GM21360 (cell line): Measurements from ENCODE around the gene GSS.

ENCODE experiments used
- ATAC-seq: cut with Tn5 transposase; IDR thresholded peaks from one replicate; pipeline ENCODE4 v1.9.1; 2021; ENCODE audit warnings: mild to moderate bottlenecking, moderate library complexity; ENCODE audit not compliant: unreplicated experiment

Gene GSS

DNA sequence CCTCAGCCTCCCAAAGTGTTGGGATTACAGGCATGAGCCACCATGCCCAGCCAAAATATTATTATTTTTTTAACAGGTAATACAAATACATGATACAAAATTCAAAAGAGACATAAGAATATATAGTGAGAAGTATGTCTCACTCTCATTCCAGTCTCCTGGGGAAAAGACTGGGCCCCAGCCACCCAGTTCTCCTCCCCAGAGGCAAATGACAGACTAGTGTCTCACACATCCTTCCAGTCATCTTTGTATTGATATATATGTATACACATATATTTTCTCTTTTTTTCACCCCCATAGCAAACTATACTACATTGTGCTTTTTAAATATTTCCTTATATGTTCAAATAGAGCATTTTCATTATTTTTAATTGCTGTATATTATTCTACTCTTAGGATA is 8.3 kb downstream of the GSS start:
- ATAC-seq, result no peak

DNA sequence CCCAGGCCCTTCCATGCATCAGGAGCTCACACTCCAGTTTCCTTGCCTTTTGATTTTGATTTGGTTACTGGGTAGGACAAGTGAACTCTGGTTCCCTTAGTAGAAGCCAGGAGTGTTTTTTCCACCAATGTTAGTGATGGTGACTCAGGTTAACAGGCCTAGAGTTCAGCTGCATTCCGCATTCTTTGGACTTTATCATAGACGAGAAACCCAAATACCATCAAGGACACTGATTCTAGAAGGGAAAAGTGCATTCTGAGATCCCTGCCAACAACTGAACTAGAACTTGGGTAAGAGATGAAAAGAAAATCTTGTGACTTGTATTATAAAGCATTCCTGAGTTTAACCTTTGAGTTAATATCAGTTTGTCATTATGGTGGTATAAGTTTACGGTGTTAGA is 8.9 kb downstream of the GSS start:
- ATAC-seq, result no peak

DNA sequence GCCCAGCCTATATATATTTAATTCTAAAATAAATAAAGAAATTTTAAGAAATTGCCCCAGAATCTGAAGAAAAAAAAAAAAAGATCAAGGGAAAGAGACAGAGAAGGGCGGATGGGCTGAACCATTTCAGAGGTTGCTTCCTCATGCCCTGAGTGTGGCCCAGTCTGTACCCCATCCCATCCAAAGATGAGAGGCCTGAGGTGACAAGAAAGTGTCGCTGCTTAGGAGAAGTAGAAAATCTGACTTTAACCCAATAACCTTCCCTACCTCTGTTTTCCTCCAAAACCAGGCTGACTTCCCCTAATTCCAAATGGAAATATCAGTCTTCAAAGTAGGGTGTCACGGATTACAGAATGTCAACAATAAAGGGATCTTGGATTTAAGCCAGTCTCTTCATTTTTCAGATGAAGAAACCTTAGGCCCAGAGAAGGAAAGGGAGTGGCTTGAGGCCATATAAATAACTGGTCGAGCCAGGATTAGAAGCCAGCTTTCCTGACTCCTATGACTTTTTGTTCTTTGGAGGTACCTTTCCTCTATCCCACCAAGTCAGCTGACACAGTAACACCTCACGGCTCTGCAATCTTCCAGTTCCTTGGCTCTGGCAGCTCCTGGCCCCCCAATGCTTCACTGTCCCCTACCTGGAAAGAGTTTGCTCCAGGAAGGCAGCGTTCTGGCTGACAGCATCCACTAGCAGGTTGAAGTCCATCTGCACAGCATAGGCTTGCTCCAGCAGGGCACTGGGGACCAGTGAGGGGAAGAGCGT is 10.1 kb downstream of the GSS start:
- no peak for ATAC-seq

DNA sequence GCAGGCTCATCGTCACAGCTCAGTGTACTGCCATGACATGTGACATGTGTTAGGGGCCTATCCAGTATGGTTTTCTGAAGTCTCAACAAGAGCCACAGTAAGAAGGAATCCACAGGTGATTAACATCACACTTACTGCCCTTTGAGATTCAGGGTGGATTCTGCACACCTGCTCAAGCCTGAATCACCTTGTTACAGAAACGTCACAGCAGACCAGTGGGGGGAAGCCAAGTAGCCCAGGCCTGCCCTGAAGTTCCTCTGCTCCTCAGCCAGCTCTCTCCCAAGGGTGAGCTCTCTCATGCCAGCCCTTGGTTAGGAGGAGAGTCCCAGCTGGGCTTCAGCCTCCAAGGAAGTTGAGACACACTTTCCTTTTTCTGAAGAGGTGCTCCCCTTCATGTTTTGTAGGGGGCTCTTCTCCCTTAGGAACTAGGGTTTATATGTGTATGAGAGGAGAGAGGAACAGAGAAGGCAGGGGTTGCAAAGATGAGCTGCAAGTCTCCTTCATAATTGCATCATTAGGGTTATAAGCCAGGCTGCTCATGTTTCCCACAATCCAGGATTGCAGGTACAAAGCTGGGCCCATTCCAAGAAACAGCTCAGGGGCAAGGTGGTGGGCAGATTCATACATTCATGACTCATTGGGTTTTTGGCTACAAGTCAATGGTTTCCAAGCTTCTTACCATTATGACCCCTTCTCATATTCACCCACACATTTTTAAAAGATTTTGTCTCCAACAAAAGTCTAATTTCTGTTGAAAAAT is 11.6 kb downstream of the GSS start:
- ATAC-seq, result no peak

DNA sequence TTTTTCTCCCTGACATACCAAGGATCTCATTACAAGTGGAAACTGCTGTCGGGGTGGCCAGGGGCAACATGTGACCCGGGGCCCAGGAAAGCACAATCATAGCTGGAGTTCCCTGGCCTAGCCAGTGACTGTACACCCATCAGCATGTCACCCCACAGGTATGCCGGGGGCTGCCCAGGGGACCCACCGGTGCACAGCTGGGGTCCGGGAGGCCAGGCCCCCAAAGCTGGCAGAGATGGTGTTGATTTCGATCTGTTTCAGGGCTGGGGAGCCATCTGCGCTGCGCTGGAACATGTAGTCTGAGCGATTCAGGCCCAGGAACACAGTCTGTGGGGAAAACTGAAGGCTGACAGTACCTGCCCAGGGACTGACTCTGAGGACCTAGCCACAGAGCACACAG is 13.3 kb downstream of the GSS start:
- ATAC-seq, result no peak

DNA sequence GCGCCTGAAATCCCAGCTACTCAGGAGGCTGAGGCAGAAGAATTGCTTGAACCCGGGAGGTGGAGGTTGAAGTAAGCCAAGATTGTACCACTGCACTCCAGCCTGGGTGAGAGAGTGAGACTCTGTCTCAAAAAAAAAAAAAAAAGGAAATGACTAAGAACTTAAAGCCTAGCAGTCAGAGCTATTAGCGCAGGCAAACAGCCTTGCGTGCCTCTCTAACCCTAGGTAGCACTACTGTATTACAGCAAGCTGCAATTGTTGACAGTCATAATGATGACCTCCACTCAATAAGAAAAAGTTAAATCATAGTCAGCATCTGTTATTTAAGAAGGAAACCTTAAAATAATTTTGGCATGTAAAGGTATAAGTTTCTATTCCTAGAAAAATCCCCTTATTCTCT is 14.4 kb downstream of the GSS start:
- no peak for ATAC-seq

DNA sequence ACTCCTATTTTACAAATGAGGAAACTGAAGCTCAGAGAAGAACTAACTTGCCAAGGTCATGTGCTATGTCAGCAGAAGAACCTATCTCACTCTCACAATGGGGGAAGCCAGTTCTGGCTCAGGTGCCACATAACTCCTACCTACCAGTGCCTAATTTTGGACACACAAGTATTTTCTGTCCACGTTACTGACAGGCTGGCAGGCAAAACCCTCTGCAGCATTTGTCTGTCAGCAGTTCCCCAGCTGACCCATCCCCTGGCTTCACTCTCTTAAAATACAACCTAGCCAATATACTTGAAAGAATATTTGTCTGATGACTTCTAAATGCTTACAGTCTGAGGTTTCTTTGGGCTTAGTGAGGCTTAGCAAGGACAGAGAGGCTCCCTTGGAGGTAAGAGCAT is 15.5 kb downstream of the GSS start:
- no peak for ATAC-seq

DNA sequence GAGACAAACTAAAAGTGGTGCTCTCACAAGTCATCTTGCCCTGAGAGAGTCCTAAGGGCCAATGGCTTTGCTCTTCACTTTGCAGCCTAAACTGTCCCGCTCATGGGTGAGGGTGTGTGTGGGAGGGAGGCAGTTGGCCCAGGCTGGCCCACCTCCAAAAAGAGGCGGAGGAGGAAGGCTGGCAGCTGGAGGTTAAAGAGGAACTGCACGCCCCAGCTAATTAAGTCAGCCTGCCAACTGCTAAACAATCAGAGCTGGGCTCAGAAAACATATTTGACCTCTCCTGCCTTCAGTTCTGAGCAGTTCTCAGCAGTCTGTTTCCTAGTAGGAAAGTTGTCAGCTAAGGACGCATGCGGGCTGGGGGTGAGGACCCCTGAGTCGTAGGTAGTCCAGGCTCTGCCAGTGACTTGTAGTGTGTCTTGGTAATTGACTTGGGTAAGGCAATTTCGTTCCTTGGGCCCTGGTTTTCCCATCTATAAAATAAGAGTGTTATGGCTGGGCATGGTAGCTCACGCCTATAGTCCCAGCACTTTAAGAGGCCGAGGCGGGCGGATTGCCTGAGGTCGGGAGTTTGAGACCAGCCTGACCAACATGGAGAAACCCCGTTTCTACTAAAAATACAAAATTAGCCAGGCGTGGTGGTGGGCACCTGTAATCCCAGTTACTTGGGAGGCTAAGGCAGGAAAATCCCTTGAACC is 17.0 kb downstream of the GSS start:
- ATAC-seq, result no peak

DNA sequence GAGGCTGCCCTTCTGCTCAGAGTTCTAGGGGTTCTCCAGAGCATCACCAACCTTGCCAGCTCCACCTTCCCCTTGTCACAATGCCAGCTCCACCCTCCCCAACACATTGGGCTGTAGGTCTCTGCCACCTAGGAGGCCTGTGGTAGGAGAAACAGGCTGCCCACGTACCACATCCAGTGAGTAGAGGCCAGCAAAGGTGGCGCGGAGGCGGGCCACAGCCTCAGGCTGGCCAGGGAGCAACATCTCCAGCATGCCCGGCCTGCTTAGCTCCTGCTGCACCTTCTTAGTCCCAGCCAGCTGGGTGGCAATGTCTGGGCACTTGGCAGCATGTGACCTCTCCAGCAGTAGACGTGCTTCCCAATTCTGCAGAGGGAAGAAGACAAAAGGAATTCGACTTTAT is 23.8 kb downstream of the GSS start:
- no peak for ATAC-seq

DNA sequence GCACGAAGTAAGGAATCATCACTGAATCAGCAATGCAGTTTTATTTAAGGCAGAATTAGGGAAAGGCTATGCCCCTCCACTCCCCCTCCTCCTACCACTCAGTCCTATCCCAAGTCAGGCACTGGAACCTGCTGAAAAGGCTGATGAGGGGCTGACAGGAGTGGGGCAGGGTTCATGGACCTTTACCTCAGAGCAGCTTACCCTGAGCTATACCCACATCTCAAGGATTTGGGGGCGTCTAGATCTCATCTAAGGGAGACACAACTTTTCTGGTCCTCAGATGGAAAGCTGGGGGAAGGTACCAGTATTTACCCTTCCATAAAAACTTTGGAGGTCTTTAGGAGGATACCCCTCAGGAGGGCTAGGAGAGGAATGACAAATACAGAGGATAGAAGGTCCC is 27.2 kb downstream of the GSS start:
- no peak for ATAC-seq

DNA sequence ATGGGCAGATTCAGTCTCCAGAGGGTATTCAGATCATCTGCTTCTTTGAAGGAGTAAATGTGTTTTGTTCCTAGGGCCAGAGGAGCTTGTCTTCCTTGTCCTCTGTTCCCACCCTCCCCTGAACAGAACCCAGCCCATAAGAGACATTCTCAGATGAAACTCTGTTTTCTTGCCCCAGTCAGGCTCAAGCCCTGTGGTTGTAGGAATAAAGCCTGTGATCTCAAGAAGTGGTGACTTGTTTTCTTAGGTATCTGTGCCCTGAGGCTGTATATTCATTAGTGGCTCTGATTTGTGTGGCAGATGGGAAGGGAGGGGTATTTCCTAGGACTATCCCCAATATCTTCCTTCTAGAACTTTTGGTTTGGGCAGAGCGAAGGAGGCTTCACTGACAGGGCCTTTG is 27.9 kb downstream of the GSS start:
- no peak for ATAC-seq

DNA sequence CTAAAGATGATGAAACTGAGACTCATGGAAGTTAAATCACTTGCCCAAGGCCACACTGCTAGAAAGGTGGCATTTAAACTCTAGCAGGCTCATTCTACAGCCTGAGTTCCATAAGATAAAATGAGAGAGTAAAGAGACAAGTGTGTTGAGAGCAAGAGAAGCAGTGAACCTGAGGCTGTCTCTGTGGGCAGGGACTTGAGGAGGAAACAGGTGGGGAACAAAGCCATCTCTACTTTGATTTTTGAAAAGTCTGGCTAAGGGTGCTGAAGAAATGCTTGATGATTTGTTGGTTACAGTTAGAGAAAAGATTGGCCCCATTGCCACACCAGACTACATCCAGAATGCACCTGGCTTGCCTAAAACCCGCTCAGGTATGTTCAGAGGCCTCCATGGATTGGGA is 29.0 kb downstream of the GSS start:
- ATAC-seq, result no peak

DNA sequence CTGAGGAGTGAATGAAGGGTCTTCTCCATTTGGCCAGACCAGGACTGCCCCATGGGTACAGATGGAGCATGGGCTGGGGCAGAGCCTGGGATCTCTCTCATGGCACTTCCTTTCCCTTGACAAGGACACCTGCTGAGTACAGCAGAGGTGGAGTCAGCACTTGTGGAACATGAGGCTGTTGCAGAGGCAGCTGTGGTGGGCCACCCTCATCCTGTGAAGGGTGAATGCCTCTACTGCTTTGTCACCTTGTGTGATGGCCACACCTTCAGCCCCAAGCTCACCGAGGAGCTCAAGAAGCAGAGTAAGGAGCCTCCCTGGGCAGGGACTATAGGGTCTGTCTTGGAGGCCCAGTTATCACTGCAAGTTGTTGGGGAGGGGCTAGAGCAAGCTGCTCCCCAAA is 29.6 kb downstream of the GSS start:
- ATAC-seq, result no peak

DNA sequence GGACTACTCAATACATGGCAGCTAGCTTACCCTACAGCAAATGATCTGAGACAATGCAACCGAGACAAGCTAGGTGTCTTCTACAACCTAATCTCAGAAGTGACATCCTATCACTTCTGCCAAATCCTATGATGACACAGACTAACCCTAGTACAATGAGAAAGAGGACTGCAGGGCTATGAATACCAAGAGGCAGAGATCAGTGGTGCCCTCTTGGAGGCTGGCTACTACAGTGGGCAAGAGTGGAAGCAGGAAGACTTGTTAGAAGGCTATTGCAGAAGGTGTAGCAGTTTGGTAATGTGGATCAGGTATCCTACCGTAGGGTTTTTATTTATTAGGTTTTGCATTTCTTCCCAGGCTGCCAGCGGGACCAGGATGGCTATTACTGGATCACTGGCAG is 30.3 kb downstream of the GSS start:
- ATAC-seq, result no peak

DNA sequence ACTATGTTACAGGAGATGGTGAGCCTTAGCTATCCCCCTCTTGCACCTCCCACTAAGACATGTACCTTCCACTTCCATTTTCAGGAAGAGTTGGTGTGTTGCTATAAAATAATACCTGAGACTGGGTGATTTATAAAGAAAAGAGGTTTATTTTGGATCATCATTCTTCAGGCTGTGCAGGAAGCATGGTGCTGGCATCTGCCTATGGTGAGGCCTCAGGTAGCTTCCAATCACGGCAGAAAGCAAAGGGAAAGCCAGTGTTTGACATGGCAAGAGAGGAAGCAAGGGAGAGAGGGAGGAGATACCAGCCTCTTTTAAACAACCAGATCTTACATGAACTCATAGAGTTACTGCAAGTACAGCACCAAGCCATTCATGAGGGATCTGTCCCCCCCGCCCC is 32.2 kb downstream of the GSS start:
- ATAC-seq, result no peak

DNA sequence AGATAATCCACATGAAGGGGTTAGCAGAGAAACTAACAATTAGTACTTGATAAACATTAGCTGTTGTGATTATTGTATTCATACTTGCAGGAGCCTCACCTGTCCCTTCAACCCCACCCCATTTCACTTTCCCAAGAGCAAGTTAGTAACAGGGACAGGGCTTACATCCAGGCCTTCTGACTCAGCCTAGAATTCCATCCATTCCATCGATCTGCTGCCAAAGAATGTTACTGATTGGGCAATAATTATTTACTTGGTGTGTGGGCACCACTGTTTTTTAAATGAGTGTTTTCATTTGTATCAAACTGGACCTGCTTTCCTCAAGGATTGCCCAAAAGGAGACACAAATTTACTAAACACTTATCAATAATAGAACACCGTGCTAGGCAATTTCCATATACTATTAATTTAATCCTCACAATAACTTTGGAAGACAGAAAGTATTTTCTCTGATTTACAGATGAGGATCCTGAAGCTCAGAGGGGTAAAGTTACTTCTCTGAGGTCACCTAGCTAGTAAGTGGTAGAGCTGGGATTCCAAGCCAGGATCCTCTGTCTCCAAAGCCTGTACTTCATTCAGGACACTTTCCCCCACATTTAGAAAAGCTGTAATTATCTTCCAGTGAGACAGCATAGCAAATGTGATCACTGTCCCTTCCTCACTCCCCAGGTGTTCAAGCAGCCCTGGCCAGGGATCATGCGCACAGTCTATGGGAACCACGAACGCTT is 32.8 kb downstream of the GSS start:
- no peak for ATAC-seq

DNA sequence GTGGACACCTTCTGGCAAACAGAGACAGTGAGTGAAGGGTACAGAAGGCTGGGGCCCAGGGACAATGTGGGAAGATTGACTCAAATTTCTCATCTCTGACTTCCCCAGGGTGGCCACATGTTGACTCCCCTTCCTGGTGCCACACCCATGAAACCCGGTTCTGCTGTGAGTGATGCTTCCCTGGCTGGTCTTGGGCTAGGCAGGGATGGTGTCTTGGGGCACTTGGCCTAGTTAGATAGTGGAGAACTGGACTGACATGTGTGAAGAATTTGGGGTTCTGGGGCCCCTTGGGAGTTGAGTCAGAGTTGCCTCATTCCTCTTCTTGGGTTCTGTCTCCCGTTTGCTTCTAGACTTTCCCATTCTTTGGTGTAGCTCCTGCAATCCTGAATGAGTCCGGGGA is 34.2 kb downstream of the GSS start:
- ATAC-seq, result no peak

DNA sequence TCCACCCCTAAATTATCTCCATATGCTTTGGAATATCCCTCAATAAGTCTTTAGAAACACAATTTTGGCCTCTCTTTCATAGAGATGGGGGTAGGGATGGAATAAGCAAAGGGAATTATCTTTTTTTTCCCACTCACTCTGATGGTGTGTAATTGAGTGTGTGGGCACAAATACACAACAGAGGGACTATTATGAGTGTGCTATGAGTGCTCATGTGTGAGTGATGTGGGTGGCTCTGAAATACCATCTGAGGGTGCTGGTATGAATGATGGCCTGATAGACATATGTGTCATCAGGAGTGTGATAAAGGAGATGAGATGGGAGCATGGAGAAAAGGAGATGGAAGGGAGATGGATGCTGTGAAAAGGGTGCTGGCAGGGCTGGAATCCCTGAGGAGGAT is 35.6 kb downstream of the GSS start:
- no peak for ATAC-seq

DNA sequence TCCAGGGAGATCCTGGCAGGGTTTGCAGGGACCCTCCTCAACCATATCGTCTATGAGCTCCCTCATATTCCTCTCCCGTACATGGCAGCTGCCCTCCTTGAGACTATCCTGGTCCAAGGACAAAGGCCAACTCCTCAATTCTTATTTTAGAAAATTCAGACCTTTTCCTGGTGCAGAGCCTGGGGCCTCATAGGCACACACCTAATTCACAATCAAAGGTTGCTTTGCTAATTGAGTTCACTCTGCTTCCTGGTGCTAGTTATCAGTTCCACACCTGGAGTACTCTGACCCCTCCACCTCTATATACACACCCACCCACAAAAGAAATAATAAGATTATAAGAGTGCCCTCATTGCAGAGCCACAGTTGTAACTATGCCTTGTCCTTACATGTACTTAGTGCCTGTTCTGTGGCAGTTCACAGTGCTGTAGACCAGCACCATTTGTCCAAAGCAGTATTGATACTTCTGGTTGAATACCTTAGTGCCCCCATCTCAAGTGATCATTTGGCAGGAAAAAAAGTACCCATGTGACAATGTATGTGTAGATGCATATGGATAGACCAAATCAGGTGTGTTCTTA is 38.7 kb downstream of the GSS start:
- no peak for ATAC-seq

DNA sequence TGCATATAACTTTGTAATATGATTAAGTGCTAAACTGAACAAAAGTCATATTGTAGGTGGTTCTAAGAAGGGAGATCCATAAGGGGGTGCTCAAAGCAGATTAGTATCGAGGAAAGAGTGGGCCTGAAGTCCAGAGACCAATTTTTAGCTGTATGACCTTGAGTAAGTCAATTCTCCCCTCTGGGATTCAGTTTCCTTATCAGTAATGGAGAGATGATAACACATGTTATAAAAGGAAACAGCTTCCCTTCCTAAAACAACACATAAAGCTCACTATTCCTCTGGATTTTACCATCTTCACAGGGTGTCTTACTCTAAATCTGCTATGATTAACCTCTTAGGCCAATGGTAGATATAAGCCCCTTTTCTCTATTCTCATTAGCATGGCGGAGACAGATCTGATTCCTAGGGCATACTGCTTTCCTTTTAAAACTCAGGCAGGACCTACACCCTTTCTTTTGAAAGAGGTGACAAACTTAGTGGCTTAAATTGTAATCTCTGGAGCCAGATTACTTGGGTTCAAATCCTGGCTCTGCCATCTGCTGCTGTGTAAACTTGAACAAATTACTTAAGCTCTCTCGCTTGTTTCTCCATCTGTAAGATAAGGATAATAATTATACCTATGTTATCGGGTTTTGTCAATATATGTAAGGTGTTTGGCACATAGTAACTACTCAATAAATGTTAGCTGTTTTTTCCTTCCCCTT is 39.7 kb downstream of the GSS start:
- ATAC-seq, result no peak
